GM23338 (cell line): ENCODE results near the gene HYAL2. TPM values are rescaled to one million over a fixed set of nuclear protein-coding genes. Genes with fewer than 3 reads are reported as not detected.
A peak's percentile ranks its signal among the peaks of the same experiment; 100 is the strongest.

ENCODE experiments used
- ATAC-seq: fragments of 200-7000 bp; cut with Tn5 transposase; 3 replicates; pipeline ENCODE4 v1.9.1; 2020
- DNase-seq: peaks from one replicate; pipeline ENCODE4 v3.0.0-alpha.2; 2015; ENCODE audit warnings: low spot score
- H2AFZ ChIP-seq: fragments of 200-600 bp; sonication (generic); 2 replicates; pipeline ENCODE4 v1.8.0; 2016; ENCODE audit warnings: antibody characterized with exemption, mild to moderate bottlenecking, moderate library complexity
- H3F3A ChIP-seq: fragments of 200-600 bp; sonication (generic); replicated peaks from 2 replicates; pipeline ENCODE4 v1.8.0; 2017; ENCODE audit warnings: antibody characterized with exemption, mixed run types, low read depth
- H3K27ac ChIP-seq: fragments of 200-600 bp; sonication (generic); 2 replicates; pipeline ENCODE4 v1.6.1; 2016; ENCODE audit warnings: low read depth
- H3K27me3 ChIP-seq: fragments of 200-600 bp; sonication (generic); 2 replicates; pipeline ENCODE4 v1.8.0; 2016; ENCODE audit warnings: mild to moderate bottlenecking, mixed run types, moderate library complexity; ENCODE audit not compliant: insufficient read depth
- H3K36me3 ChIP-seq: fragments of 200-600 bp; sonication (generic); 2 replicates; pipeline ENCODE4 v1.8.0; 2016; ENCODE audit warnings: mild to moderate bottlenecking; ENCODE audit not compliant: insufficient read depth
- H3K4me1 ChIP-seq: fragments of 200-600 bp; sonication (generic); 2 replicates; pipeline ENCODE4 v1.8.0; 2016; ENCODE audit warnings: mild to moderate bottlenecking, moderate library complexity; ENCODE audit not compliant: insufficient read depth
- H3K4me2 ChIP-seq: fragments of 200-600 bp; sonication (generic); 2 replicates; pipeline ENCODE4 v1.7.1; 2017; ENCODE audit warnings: mixed run types
- H3K4me3 ChIP-seq: fragments of 200-600 bp; sonication (generic); 2 replicates; pipeline ENCODE4 v1.6.1; 2016; ENCODE audit warnings: mixed run types
- H3K79me2 ChIP-seq: fragments of 200-600 bp; sonication (generic); replicated peaks from 2 replicates; pipeline ENCODE4 v1.8.0; 2017; ENCODE audit warnings: mild to moderate bottlenecking; ENCODE audit not compliant: insufficient read depth
- H3K9me2 ChIP-seq: fragments of 200-600 bp; sonication (generic); 2 replicates; pipeline ENCODE4 v1.8.0; 2017; ENCODE audit not compliant: insufficient read depth
- H4K20me1 ChIP-seq: fragments of 200-600 bp; sonication (generic); replicated peaks from 2 replicates; pipeline ENCODE4 v1.8.0; 2017; ENCODE audit warnings: mild to moderate bottlenecking; ENCODE audit not compliant: insufficient read depth
- H3K27ac Mint-ChIP-seq: 2 replicates; pipeline ENCODE4 v1.8.0; 2020; ENCODE audit warnings: inconsistent platforms, mild to moderate bottlenecking, moderate library complexity, mixed read lengths
- H3K27me3 Mint-ChIP-seq: 3 replicates; pipeline ENCODE4 v1.8.0; 2022; ENCODE audit warnings: low read depth, mild to moderate bottlenecking, moderate library complexity, mixed read lengths, inconsistent platforms; ENCODE audit not compliant: insufficient read depth, poor library complexity
- H3K36me3 Mint-ChIP-seq: 3 replicates; pipeline ENCODE4 v1.8.0; 2021; ENCODE audit warnings: low read depth, mild to moderate bottlenecking, inconsistent platforms, moderate library complexity, mixed read lengths
- H3K4me1 Mint-ChIP-seq: 3 replicates; pipeline ENCODE4 v1.8.0; 2020; ENCODE audit warnings: mild to moderate bottlenecking, inconsistent platforms, mixed read lengths
- H3K4me3 Mint-ChIP-seq: 3 replicates; pipeline ENCODE4 v1.8.0; 2021; ENCODE audit warnings: moderate library complexity, mild to moderate bottlenecking, inconsistent platforms, mixed read lengths
- H3K9me3 Mint-ChIP-seq: 3 replicates; pipeline ENCODE4 v1.8.0; 2020; ENCODE audit warnings: moderate library complexity, mild to moderate bottlenecking, inconsistent platforms, mixed read lengths
- CTCF ChIP-seq, 2 experiments: fragments of 200-600 bp in 1 of 2; sonication (generic) in 1 of 2; conservative IDR thresholded peaks; 2 replicates each; pipeline versions ENCODE4 v1.5.1 to v1.6.1; 2016 to 2017; ENCODE audit warnings: antibody characterized with exemption in 2 of 2, low read depth in 2 of 2, mild to moderate bottlenecking in 2 of 2, moderate library complexity in 1 of 2
- ETS1 ChIP-seq: IDR thresholded peaks from 2 replicates; pipeline ENCODE4 v1.6.1; 2016; ENCODE audit warnings: antibody characterized with exemption
- EZH2phosphoT487 ChIP-seq: fragments of 200-600 bp; sonication (generic); IDR thresholded peaks from one replicate; pipeline ENCODE4 v1.8.1; 2018; ENCODE audit warnings: antibody characterized with exemption; ENCODE audit not compliant: unreplicated experiment
- NANOG ChIP-seq: IDR thresholded peaks from 2 replicates; pipeline ENCODE4 v1.6.1; 2016; ENCODE audit warnings: antibody characterized with exemption, borderline replicate concordance
- REST ChIP-seq: IDR thresholded peaks from one replicate; pipeline ENCODE4 v1.6.1; 2018; ENCODE audit warnings: antibody characterized with exemption; ENCODE audit not compliant: unreplicated experiment
- STAT1 ChIP-seq: IDR thresholded peaks from one replicate; pipeline ENCODE4 v1.6.1; 2016; ENCODE audit warnings: antibody characterized with exemption; ENCODE audit not compliant: unreplicated experiment
- ZNF462 ChIP-seq: fragments of 250-450 bp; sonication (Bioruptor Pico); IDR thresholded peaks from 2 replicates; pipeline ENCODE4 v1.5.0; 2020; ENCODE audit warnings: mild to moderate bottlenecking, moderate library complexity
- polyA plus RNA-seq: library from polyadenylated mRNA; unstranded; fragments of >200 nt; fragmentation: Nextera tagmentation; extraction: Ambion mirVana; gene quantifications from 2 replicates; pipeline ENCODE4 v1.2.1, GENCODE V29; 2016
- total RNA-seq: library from RNA; depleted of rRNA; stranded (reverse); fragments of >200 nt; shearing (Covaris generic); gene quantifications from 2 replicates; pipeline ENCODE4 v1.2.3, GENCODE V29; 2014

Gene HYAL2
- total and polyA plus RNA-seq, 2 experiments from 2014 or later: 28.9 to 74.3 TPM

- TF ChIP-seq REST (no peak), STAT1 (no peak), ETS1 (no peak), NANOG (no peak)
Measured at GRCh38 chr3:50353245-50354004, 30.9 kb upstream of the HYAL2 start (continued).

- H4K20me1 ChIP-seq: peaks cover 23% of the 10 kb centered on the region
- H3K9me2 ChIP-seq: no peaks in the 10 kb centered on the region
- H3K27ac ChIP-seq: no peak overlapping the region
- 0 out of 2 replicates have a peak, but pooled peaks cover 2% of the 10 kb centered on the region for H3F3A ChIP-seq
- no peak overlapping the region for H3K27ac Mint-ChIP-seq
- H3K27me3 Mint-ChIP-seq: peaks cover 5% of the 10 kb centered on the region
- no peak overlapping the region for H3K4me3 Mint-ChIP-seq
- ATAC-seq (no peak), DNase-seq (no peak)
- no peak overlapping the region for H3K4me3 ChIP-seq
- H3K4me1 ChIP-seq: peaks cover 5% of the 10 kb centered on the region; the same call in 1 of the 2 replicates
- no peaks in the 10 kb centered on the region for H3K27me3 ChIP-seq
- no peak overlapping the region for H2AFZ ChIP-seq
- no peaks in the 10 kb centered on the region for H3K9me3 Mint-ChIP-seq
- H3K4me1 Mint-ChIP-seq: peaks cover 20% of the 10 kb centered on the region
- H3K4me2 ChIP-seq: no peak overlapping the region
- peaks cover 11% of the 10 kb centered on the region for H3K79me2 ChIP-seq
- H3K36me3 ChIP-seq: no peaks in the 10 kb centered on the region
- peaks cover 13% of the 10 kb centered on the region for H3K36me3 Mint-ChIP-seq
- TF ChIP-seq EZH2phosphoT487: no peak
- TF ChIP-seq CTCF (conservative IDR thresholded peaks at IDR 0.05; ENCODE audit: low read depth in 2 of 2): peak; percentile 42 to 44
- TF ChIP-seq STAT1: no peak
- TF ChIP-seq ZNF462 (CRISPR knock-in tag): no peak
Measured at GRCh38 chr3:50352781-50353180, 30.2 kb upstream of the HYAL2 start.
